GM13976 (cell line): Measurements from ENCODE around the gene CEP112.

ENCODE experiments used
- DNase-seq: peaks from one replicate; pipeline ENCODE4 v3.0.0; 2012; ENCODE audit warnings: low spot score
- in situ Hi-C: fragments of 300-500 bp; cut with MboI; formaldehyde crosslinking; loops from one replicate; pipeline ENCODE4 v1.12.0; 2022; ENCODE audit warnings: low sequenced_read_pairs, mixed read lengths, inconsistent platforms; ENCODE audit not compliant: unreplicated experiment
- TF ChIP-seq, protein P1 (sequence below): IDR thresholded peaks from 2 replicates; pipeline ENCODE4 v1.5.1; 2012; ENCODE audit warnings: borderline replicate concordance, mild to moderate bottlenecking; ENCODE audit not compliant: insufficient read depth; ENCODE audit errors: extremely low read depth, missing control alignments, control extremely low read depth

The CEP112 gene

GRCh38 chr17:65973237-65973636 lies 218.7 kb downstream of the CEP112 start:
- TF ChIP-seq, protein P1, sequence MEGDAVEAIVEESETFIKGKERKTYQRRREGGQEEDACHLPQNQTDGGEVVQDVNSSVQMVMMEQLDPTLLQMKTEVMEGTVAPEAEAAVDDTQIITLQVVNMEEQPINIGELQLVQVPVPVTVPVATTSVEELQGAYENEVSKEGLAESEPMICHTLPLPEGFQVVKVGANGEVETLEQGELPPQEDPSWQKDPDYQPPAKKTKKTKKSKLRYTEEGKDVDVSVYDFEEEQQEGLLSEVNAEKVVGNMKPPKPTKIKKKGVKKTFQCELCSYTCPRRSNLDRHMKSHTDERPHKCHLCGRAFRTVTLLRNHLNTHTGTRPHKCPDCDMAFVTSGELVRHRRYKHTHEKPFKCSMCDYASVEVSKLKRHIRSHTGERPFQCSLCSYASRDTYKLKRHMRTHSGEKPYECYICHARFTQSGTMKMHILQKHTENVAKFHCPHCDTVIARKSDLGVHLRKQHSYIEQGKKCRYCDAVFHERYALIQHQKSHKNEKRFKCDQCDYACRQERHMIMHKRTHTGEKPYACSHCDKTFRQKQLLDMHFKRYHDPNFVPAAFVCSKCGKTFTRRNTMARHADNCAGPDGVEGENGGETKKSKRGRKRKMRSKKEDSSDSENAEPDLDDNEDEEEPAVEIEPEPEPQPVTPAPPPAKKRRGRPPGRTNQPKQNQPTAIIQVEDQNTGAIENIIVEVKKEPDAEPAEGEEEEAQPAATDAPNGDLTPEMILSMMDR = no peak
- in situ Hi-C loops = no loop called here
- DNase-seq = no peak

DNA sequence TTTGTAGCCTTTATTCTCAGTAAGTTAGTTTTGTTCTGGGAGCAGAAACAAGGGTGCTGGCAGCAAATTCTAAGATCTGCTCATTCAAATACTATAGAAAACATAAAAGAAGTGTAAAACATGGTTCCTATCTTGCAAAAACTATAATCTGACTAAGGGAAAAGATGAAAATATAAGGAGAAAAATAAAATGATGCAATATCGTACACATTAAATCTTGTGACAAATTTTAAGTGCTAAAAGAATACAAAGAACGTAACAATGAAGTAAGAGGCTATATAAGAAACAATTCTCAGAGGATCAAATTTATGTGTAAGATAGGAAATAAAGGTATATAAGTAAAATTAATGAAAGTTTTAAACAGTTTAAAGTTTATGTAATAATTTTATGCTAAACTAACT lies 224.6 kb downstream of the CEP112 start:
- DNase-seq = no peak
- TF ChIP-seq, protein P1 = no peak
- in situ Hi-C loops = no loop called here

- DNase-seq = no peak
- in situ Hi-C loops = no loop called here
- TF ChIP-seq, protein P1 = no peak
These were observed 225.7 kb downstream of the CEP112 start for GRCh38 chr17:65966072-65966695.

GRCh38 chr17:65963179-65963578 lies 228.8 kb downstream of the CEP112 start:
- in situ Hi-C loops = no loop called here

DNA sequence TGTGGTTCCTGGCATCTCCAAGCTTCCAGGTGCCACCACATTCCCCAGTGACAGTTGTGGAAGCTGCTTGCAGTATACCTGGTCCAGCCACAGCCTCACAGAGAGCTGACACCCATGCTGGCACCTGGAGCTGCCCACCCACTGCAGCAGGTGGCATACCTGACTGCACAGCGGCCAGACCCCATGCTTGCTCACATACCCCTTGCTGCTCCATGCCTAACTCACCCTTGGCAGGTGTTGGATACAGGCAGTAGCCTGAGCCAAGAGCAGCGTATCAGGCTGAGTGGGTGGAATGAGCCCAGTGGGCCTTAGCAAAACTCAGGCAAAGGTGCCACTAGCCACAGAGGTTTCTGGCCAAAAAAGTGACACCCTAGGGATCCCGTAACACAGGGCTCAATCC lies 232.3 kb downstream of the CEP112 start:
- in situ Hi-C loops = no loop called here
- no peak for DNase-seq
- TF ChIP-seq, protein P1 = no peak

More at GRCh38 chr17:65963179-65963578, 228.8 kb downstream of the CEP112 start:
- DNase-seq = no peak
- TF ChIP-seq, protein P1 = no peak

DNA sequence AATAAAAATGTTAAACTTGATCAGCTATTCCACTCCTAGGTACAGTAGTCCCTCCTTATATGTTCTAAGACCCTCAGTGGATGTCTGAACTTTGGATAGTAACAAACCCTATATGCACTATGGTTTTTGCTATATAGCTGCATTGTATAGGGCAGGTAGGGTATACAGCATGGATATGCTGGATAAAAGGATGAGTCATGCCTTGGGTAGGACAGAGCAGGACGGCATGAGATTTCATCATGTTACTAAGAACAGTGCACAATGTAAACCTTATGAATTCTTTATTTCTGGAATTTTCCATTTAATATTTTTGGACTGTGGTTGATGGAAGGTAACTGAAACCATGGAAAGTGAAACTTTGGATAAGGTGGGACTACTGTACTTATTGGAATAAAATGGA lies 235.1 kb downstream of the CEP112 start:
- no peak for DNase-seq
- TF ChIP-seq, protein P1 = no peak
- in situ Hi-C loops = no loop called here

DNA sequence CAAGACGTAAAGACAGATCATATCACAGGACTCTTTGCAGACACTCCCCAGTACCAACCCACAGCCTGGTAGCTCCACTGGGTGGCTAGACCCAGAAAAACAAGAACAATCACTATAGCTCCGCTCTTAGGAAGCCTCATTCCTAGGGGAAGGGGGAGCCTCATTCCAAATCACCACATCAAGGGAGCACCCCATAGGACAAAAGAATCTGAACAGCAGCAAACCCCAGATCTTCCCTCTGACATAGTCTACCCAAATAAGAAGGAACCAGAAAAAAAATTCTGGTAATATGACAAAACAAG lies 237.8 kb downstream of the CEP112 start:
- no peak for DNase-seq
- in situ Hi-C loops = no loop called here
- TF ChIP-seq, protein P1 = no peak
